Dendritic cell treated with granulocyte-macrophage colony-stimulating factor and Interleukin-4, amounts not matched to agents 40 ng/mL and 50 ng/mL, for 4 days (primary cell): ENCODE data around the gene LAYN.

Source experiments
- H3K27ac Mint-ChIP-seq: one replicate; pipeline ENCODE4 v1.8.0; 2022; ENCODE audit warnings: mild to moderate bottlenecking, mixed read lengths
- H3K27me3 Mint-ChIP-seq: one replicate; pipeline ENCODE4 v1.8.0; 2022; ENCODE audit warnings: mild to moderate bottlenecking, mixed read lengths
- H3K36me3 Mint-ChIP-seq: one replicate; pipeline ENCODE4 v1.8.0; 2022; ENCODE audit warnings: low read depth, mixed read lengths
- H3K4me1 Mint-ChIP-seq: one replicate; pipeline ENCODE4 v1.8.0; 2022; ENCODE audit warnings: low read depth, mixed read lengths
- H3K4me3 Mint-ChIP-seq: one replicate; pipeline ENCODE4 v1.8.0; 2022; ENCODE audit warnings: mild to moderate bottlenecking, moderate library complexity, mixed read lengths
- H3K9me3 Mint-ChIP-seq: one replicate; pipeline ENCODE4 v1.8.0; 2022; ENCODE audit warnings: mixed read lengths
- intact Hi-C: fragments of 100-400 bp; cut with micrococcal nuclease; formaldehyde crosslinking; loops from one replicate; pipeline ENCODE4 v1.15.0; 2022

Gene LAYN

DNA sequence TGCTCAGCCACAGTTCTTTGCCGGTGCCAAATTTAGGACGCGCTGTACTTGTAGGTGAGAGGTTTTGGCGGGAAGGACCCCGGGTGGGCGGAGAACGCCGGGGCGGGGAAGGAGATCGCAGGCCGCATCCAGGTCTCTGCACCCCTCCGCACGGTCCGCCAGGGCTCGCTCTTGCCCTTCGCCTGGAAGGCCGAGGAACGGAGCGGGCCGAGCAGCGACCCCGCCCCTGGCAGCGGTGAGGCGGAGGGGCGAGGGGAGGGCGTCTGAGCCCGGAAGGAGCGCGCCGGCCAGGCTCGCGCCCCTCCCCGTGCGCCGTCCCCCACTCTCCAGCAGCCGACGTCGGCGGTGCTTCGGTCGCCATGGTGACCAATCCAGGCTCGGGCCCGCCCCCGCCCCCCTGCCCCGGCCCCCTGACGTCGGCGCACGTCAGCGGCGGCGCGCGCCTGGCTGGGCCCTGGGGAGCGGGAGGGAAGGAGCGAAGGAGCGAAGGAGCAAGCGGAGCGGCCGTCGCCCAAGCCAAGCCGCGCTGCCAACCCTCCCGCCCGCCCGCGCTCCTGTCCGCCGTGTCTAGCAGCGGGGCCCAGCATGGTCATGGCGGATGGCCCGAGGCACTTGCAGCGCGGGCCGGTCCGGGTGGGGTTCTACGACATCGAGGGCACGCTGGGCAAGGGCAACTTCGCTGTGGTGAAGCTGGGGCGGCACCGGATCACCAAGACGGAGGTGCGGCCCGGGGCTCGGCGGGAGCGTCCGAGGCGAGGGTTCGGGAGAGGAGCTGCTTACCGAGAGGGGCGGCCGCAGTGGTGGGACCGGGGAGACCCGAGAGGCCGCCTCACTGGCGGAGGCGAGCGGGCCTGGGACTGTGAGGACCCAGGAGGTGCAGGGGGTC, 61.7 kb downstream of the LAYN start, which contains the start of gene SIK2:
TSS of gene SIK2 (plus strand) at position 471 of the 886 bp plus-strand sequence. CDS start at position 586, 115 bp downstream.
- Mint-ChIP-seq H3K27me3 (no peaks in the 10 kb centered on the region), H3K27ac (peak within 1 kb of the TSS; percentile 89), H3K9me3 (no peaks in the 10 kb centered on the region), H3K4me3 (peak within 1 kb of the TSS; percentile 89), H3K36me3 (peaks cover 15% of the 10 kb centered on the region), H3K4me1 (peaks cover 36% of the 10 kb centered on the region)
- intact Hi-C loops = loop anchor here (1.0 to 5.0 kb wide), 3 partner anchors 164 to 485 kb away; partner anchors contain the start of genes PPP2R1B, SDHD and TIMM8B

DNA sequence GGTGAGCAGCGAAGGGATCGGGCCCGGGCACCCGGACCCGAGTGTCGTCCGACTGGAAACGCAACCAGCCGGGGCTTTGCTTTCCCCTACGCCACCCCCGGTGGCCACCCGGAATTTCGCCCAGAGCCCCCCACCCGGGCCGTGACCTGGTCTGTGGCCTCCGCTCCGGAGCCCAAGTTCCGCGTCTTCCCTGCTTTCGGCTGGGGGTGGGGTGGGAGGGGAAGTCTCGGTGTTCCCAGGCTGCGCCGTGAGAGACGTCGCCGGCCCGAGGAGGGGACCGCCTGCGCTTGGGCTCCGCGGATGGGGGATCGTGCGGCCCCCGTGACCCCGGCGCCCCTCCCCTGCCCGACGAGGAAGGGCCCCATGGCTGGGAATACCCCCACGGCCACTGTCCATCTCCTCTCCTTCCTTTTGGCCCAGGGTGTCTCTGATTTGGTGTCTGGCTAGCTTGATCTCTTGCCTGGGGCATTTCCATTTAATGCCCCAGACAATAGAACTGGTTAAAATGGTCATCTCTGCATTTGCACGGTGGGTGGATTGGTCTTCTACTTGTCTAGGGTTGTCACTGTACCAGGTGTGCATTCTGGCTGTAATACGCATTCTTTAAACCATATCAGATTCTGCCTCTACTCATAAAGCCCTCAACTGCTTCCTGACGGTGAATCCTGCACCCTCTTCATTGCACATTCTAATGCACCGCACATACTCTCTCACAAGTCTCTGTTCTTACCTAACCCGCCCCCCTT, 62.5 kb downstream of the LAYN start:
- no peaks in the 10 kb centered on the region for H3K9me3 Mint-ChIP-seq
- peaks cover 34% of the 10 kb centered on the region for H3K4me1 Mint-ChIP-seq
- H3K27ac Mint-ChIP-seq = peak overlapping the region; percentile 89
- peaks cover 15% of the 10 kb centered on the region for H3K36me3 Mint-ChIP-seq
- no peaks in the 10 kb centered on the region for H3K27me3 Mint-ChIP-seq
- H3K4me3 Mint-ChIP-seq = peak overlapping the region; percentile 89
- intact Hi-C loops = loop anchor here (1.0 to 5.0 kb wide), 3 partner anchors 163 to 484 kb away; partner anchors contain the start of genes PPP2R1B, SDHD and TIMM8B

DNA sequence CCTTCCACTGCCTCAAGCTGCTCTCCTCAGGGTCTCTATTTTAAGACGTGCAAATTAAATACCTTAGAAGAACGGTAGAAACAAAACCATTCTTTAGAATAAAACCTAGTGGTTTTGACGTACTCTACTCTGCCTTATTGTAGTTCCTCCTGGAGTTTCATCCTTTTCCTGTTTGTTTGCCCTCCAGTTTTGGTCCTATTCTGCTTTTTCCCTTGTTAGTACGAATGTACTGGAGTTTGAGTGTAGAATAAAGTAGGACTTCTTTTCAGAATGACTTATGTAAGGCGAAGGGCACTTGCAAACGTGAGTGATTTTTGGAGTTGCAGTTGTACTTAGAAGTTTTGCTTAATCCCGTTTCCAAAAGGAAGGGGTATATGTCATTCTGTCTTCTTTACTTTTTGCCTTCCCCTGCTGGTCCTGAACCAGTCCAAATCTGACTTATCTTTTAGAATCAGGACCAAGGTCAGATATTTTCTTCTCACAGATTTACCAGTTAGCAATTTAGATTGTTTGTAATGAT, 63.2 kb downstream of the LAYN start:
- H3K9me3 Mint-ChIP-seq = no peaks in the 10 kb centered on the region
- H3K27me3 Mint-ChIP-seq = no peaks in the 10 kb centered on the region
- peak overlapping the region; percentile 89 for H3K27ac Mint-ChIP-seq
- peaks cover 28% of the 10 kb centered on the region for H3K4me1 Mint-ChIP-seq
- intact Hi-C loops = loop anchor here (5.0 kb wide), 2 partner anchors 239 to 484 kb away; partner anchors contain the start of genes SDHD and TIMM8B
- H3K36me3 Mint-ChIP-seq = peaks cover 15% of the 10 kb centered on the region
- H3K4me3 Mint-ChIP-seq = peak overlapping the region; percentile 89

DNA sequence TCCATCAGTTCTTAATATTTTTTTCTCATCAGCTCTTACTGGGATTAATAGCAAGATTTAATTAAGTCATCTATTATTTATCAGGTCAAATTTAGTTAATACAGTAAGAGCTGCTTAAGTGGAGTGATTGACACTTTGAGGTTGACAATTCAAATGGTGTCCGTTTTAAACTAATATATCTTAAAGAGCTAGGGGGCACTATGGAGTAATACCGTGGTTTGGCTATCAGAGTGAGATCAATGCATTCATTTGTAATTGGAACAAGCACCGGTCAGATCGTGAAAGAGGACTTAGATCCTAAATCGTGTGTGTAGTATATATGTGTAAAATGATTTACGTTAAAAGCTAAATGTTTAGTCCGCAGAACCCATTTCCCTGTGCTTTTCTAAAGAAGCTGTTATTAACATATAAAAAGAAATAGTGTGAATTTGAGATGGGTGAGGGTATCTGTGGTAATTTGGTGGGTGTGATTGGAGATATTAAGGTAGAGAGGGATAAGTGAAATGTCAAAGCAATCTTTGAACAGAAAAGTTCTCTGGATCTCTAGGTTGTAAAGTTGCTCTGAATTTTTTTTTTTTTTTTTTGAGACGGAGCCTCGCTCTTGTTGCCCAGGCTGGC, 64.0 kb downstream of the LAYN start:
- intact Hi-C loops = loop anchor here (5.0 kb wide), 2 partner anchors 238 to 483 kb away; partner anchors contain the start of genes SDHD and TIMM8B
- no peak overlapping the region for H3K4me3 Mint-ChIP-seq
- H3K36me3 Mint-ChIP-seq = peaks cover 15% of the 10 kb centered on the region
- H3K4me1 Mint-ChIP-seq = peaks cover 25% of the 10 kb centered on the region
- no peaks in the 10 kb centered on the region for H3K9me3 Mint-ChIP-seq
- no peak overlapping the region for H3K27ac Mint-ChIP-seq
- H3K27me3 Mint-ChIP-seq = no peaks in the 10 kb centered on the region

DNA sequence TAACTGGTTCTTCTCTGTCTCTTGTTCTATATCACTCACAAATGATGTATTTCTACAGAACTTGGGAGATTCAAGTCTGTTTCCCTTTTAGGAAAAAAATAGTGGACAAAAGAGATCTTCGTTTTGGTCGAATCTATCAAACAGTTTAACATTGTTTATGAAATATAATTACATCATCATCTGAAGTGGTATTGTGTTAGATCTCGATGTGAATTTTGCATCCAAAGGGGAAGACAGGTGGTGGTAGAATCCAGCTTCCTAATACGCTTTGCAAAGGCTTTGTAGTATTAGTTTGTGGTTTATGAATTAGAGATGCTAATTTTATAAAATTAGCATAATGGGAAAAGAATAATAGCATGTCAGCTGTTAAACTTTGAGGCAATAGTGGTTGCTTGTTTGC, 65.2 kb downstream of the LAYN start:
- H3K4me3 Mint-ChIP-seq = no peak overlapping the region
- peaks cover 25% of the 10 kb centered on the region for H3K4me1 Mint-ChIP-seq
- no peak overlapping the region for H3K27ac Mint-ChIP-seq
- H3K36me3 Mint-ChIP-seq = peaks cover 15% of the 10 kb centered on the region
- H3K27me3 Mint-ChIP-seq = no peaks in the 10 kb centered on the region
- H3K9me3 Mint-ChIP-seq = no peaks in the 10 kb centered on the region
- intact Hi-C loops = no loop called here

DNA sequence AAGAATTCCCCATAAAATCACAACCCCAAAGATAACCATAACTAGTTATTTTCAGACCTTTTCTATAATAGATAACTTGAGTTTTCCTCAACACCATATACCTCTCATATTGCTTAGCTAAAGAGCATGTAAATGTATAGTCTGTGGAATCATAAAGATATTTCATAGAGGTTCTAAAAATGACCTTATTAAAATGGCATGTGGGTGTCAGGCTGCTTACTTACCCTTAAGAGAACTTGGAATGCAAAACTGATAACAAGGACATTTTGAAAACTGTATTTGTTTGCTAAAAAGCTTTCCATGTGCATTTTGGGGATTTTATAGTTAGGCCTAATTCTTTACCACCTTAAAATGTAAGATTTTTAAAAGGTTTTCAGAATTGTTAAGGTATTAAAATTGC, 66.5 kb downstream of the LAYN start:
- peaks cover 15% of the 10 kb centered on the region for H3K36me3 Mint-ChIP-seq
- no peaks in the 10 kb centered on the region for H3K9me3 Mint-ChIP-seq
- no peak overlapping the region for H3K4me3 Mint-ChIP-seq
- H3K4me1 Mint-ChIP-seq = peaks cover 22% of the 10 kb centered on the region
- no peak overlapping the region for H3K27ac Mint-ChIP-seq
- intact Hi-C loops = no loop called here
- no peaks in the 10 kb centered on the region for H3K27me3 Mint-ChIP-seq

DNA sequence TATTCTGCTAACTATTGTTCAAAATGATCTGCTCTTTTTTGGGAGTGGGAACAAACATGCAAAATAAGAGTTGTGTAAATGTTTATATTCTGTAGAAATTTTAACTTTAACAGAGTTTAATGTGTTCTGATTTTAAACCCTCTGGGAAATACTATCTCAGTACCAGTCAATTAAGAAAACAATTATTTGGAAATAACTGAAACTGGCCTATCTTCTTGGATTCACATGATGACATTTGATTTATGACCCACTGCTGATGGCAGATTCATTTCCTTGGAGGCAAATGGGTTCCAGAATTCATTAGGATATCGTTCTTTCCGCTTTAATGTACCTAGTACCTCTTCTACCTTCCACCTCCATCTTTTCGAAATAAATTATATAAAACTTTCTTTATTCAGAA, 67.2 kb downstream of the LAYN start:
- peaks cover 28% of the 10 kb centered on the region for H3K4me1 Mint-ChIP-seq
- H3K4me3 Mint-ChIP-seq = no peak overlapping the region
- H3K9me3 Mint-ChIP-seq = no peaks in the 10 kb centered on the region
- H3K36me3 Mint-ChIP-seq = peaks cover 9% of the 10 kb centered on the region
- no peak overlapping the region for H3K27ac Mint-ChIP-seq
- intact Hi-C loops = no loop called here
- H3K27me3 Mint-ChIP-seq = no peaks in the 10 kb centered on the region
